Neural cell (in vitro differentiated cells): ENCODE results near the gene MAP4K4. TPM values are rescaled to one million over a fixed set of nuclear protein-coding genes. Genes with fewer than 3 reads are reported as not detected.

Source experiments
- H2AFZ ChIP-seq: fragments of 200-600, 300-800 bp; sonication (generic), shearing (Covaris generic); 2 replicates; pipeline ENCODE4 v1.6.0; 2014; ENCODE audit warnings: low read depth, mild to moderate bottlenecking, antibody characterized with exemption, low read length, moderate library complexity
- H3F3A ChIP-seq: fragments of 200-600 bp; shearing (Covaris generic); 2 replicates; pipeline ENCODE4 v1.6.1; 2016; ENCODE audit warnings: mild to moderate bottlenecking, moderate library complexity, mixed read lengths, antibody characterized with exemption, low read length; ENCODE audit not compliant: insufficient read depth, poor library complexity, severe bottlenecking
- H3K27ac ChIP-seq: fragments of 200-600, 300-800 bp; sonication (generic), shearing (Covaris generic); 2 replicates; pipeline ENCODE4 v1.5.1; 2014; ENCODE audit warnings: mild to moderate bottlenecking, low read length, moderate library complexity
- H3K27me3 ChIP-seq: fragments of 300-800, 200-600 bp; sonication (generic), shearing (Covaris generic); 2 replicates; pipeline ENCODE4 v1.6.0; 2014; ENCODE audit warnings: mild to moderate bottlenecking, low read depth, low read length, moderate library complexity; ENCODE audit not compliant: insufficient read depth
- H3K36me3 ChIP-seq: fragments of 300-800, 200-600 bp; sonication (generic), shearing (Covaris generic); 2 replicates; pipeline ENCODE4 v1.5.1; 2014; ENCODE audit warnings: mild to moderate bottlenecking, antibody characterized with exemption, low read length, moderate library complexity; ENCODE audit not compliant: insufficient read depth
- H3K4me2 ChIP-seq: fragments of 300-800, 200-600 bp; sonication (generic), shearing (Covaris generic); 2 replicates; pipeline ENCODE4 v1.6.0; 2014; ENCODE audit warnings: mild to moderate bottlenecking, low read length
- H3K4me3 ChIP-seq: fragments of 300-800, 200-600 bp; sonication (generic), shearing (Covaris generic); 2 replicates; pipeline ENCODE4 v1.5.1; 2014; ENCODE audit warnings: mild to moderate bottlenecking, low read length, moderate library complexity
- H3K79me2 ChIP-seq: fragments of 200-600 bp; shearing (Covaris generic); replicated peaks from 2 replicates; pipeline ENCODE4 v1.6.0; 2014; ENCODE audit warnings: mild to moderate bottlenecking, low read length, moderate library complexity; ENCODE audit not compliant: insufficient read depth
- H3K9ac ChIP-seq: fragments of 300-800, 200-600 bp; sonication (generic), shearing (Covaris generic); 2 replicates; pipeline ENCODE4 v1.6.1; 2016; ENCODE audit warnings: mild to moderate bottlenecking, low read length, mixed read lengths
- H3K9me2 ChIP-seq: fragments of 200-600 bp; shearing (Covaris generic); 2 replicates; pipeline ENCODE4 v1.6.1; 2016; ENCODE audit warnings: mild to moderate bottlenecking, low read length, mixed read lengths; ENCODE audit not compliant: insufficient read depth
- H3K9me3 ChIP-seq: fragments of 200-600, 300-800 bp; sonication (generic), shearing (Covaris generic); 2 replicates; pipeline ENCODE4 v1.6.1; 2016; ENCODE audit warnings: mild to moderate bottlenecking, mixed run types, low read length, moderate library complexity, mixed read lengths
- H4K20me1 ChIP-seq: fragments of 200-600 bp; shearing (Covaris generic); 2 replicates; pipeline ENCODE4 v1.6.1; 2016; ENCODE audit warnings: mild to moderate bottlenecking, mixed run types; ENCODE audit not compliant: insufficient read depth
- EP300 ChIP-seq: fragments of 450-650 bp; conservative IDR thresholded peaks from 2 replicates; pipeline ENCODE4 v1.6.1; 2014; ENCODE audit warnings: antibody characterized with exemption, mild to moderate bottlenecking, moderate library complexity; ENCODE audit not compliant: poor library complexity, severe bottlenecking
- EZH2 ChIP-seq: fragments of 200-600, 300-800 bp; shearing (Covaris generic), sonication (generic); IDR thresholded peaks from 2 replicates; pipeline ENCODE4 v1.6.1; 2014; ENCODE audit warnings: antibody characterized with exemption, low read length, borderline replicate concordance, mild to moderate bottlenecking; ENCODE audit not compliant: insufficient read depth, poor library complexity, severe bottlenecking
- MXI1 ChIP-seq: fragments of 450-650 bp; conservative IDR thresholded peaks from 2 replicates; pipeline ENCODE4 v1.6.1; 2014; ENCODE audit warnings: antibody characterized with exemption, mild to moderate bottlenecking; ENCODE audit not compliant: poor library complexity, severe bottlenecking
- POLR2AphosphoS5 ChIP-seq: IDR thresholded peaks from 2 replicates; pipeline ENCODE4 v1.6.1; 2012
- RAD21 ChIP-seq: fragments of 450-650 bp; conservative IDR thresholded peaks from 2 replicates; pipeline ENCODE4 v1.6.1; 2014; ENCODE audit warnings: antibody characterized with exemption, mild to moderate bottlenecking, moderate library complexity
- SMC3 ChIP-seq: fragments of 450-650 bp; conservative IDR thresholded peaks from 2 replicates; pipeline ENCODE4 v1.6.1; 2014; ENCODE audit warnings: antibody characterized with exemption, mild to moderate bottlenecking, moderate library complexity; ENCODE audit not compliant: poor library complexity
- TAF1 ChIP-seq: IDR thresholded peaks from 2 replicates; pipeline ENCODE4 v1.6.1; 2012; ENCODE audit warnings: low read depth
- polyA plus RNA-seq: library from polyadenylated mRNA; depleted of rRNA; stranded (reverse); fragments of >200 nt; gene quantifications from 2 replicates; pipeline ENCODE4 v1.2.3, GENCODE V29; 2014
- TF ChIP-seq, protein P1 (sequence below): IDR thresholded peaks from 2 replicates; pipeline ENCODE4 v1.6.1; 2012; ENCODE audit warnings: borderline replicate concordance
- TF ChIP-seq, protein P2 (sequence below): fragments of 450-650 bp; IDR thresholded peaks from 2 replicates; pipeline ENCODE4 v1.5.1; 2014; ENCODE audit warnings: antibody characterized with exemption, mild to moderate bottlenecking, moderate library complexity; ENCODE audit not compliant: poor library complexity, severe bottlenecking

MAP4K4 gene
- polyA plus RNA-seq, 1 donor from 2014 or later: 125 TPM

DNA sequence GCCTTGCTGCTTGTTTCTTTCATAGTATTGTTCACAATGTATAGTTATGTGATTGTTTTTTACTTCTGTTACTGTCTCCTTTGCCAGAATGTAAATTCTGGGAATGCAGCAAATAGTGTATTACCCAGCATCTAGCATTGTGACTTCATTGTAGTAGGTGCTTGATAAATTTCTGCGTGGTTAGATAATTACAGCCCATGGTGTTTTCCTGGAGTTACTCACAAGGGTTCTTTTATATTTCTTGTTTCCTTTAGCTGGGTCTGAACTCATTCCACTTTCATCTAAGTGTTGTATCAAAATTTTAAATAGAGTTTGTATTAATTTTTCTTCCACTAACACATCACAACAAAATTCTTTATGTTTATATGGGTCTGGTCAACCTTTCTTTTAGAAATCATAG lies 132.6 kb downstream of the MAP4K4 start:
- Histone ChIP-seq H3K9me2 (no peaks in the 10 kb centered on the region), H3K79me2 (peaks cover 8% of the 10 kb centered on the region), H3K9ac (no peak overlapping the region), H3K4me3 (no peak overlapping the region), H3F3A (peaks cover 6% of the 10 kb centered on the region), H3K27me3 (no peaks in the 10 kb centered on the region), H4K20me1 (no peaks in the 10 kb centered on the region), H3K9me3 (no peaks in the 10 kb centered on the region), H3K36me3 (peaks cover 8% of the 10 kb centered on the region), H3K4me2 (no peak overlapping the region), H2AFZ (no peak overlapping the region), H3K27ac (no peak overlapping the region)
- TF ChIP-seq EZH2 (no peak), TAF1 (no peak), EP300 (no peak), POLR2AphosphoS5 (no peak), MXI1 (no peak), RAD21 (no peak), SMC3 (no peak)
- TF ChIP-seq, protein P1, sequence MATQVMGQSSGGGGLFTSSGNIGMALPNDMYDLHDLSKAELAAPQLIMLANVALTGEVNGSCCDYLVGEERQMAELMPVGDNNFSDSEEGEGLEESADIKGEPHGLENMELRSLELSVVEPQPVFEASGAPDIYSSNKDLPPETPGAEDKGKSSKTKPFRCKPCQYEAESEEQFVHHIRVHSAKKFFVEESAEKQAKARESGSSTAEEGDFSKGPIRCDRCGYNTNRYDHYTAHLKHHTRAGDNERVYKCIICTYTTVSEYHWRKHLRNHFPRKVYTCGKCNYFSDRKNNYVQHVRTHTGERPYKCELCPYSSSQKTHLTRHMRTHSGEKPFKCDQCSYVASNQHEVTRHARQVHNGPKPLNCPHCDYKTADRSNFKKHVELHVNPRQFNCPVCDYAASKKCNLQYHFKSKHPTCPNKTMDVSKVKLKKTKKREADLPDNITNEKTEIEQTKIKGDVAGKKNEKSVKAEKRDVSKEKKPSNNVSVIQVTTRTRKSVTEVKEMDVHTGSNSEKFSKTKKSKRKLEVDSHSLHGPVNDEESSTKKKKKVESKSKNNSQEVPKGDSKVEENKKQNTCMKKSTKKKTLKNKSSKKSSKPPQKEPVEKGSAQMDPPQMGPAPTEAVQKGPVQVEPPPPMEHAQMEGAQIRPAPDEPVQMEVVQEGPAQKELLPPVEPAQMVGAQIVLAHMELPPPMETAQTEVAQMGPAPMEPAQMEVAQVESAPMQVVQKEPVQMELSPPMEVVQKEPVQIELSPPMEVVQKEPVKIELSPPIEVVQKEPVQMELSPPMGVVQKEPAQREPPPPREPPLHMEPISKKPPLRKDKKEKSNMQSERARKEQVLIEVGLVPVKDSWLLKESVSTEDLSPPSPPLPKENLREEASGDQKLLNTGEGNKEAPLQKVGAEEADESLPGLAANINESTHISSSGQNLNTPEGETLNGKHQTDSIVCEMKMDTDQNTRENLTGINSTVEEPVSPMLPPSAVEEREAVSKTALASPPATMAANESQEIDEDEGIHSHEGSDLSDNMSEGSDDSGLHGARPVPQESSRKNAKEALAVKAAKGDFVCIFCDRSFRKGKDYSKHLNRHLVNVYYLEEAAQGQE: no peak
- TF ChIP-seq, protein P2, sequence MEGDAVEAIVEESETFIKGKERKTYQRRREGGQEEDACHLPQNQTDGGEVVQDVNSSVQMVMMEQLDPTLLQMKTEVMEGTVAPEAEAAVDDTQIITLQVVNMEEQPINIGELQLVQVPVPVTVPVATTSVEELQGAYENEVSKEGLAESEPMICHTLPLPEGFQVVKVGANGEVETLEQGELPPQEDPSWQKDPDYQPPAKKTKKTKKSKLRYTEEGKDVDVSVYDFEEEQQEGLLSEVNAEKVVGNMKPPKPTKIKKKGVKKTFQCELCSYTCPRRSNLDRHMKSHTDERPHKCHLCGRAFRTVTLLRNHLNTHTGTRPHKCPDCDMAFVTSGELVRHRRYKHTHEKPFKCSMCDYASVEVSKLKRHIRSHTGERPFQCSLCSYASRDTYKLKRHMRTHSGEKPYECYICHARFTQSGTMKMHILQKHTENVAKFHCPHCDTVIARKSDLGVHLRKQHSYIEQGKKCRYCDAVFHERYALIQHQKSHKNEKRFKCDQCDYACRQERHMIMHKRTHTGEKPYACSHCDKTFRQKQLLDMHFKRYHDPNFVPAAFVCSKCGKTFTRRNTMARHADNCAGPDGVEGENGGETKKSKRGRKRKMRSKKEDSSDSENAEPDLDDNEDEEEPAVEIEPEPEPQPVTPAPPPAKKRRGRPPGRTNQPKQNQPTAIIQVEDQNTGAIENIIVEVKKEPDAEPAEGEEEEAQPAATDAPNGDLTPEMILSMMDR: no peak

DNA sequence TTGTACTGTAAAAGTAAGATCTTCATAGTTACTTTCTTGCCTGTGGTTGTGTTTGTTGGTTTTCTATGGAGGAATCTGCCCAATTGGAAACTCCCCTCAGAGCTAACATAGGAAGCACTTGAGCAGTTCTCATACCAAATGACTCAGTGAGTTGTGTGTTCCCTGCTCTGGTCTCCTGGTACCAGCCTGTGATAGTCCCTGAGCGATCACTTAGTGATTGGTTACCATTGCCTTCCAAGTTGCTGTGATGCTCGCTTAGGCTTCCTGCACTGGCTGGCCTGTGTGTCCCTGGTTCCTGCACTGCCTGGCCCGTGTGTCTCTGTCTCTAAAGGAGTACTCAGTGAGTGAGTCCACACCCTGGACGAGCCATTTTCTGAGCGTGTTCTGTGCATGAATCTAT lies 133.0 kb downstream of the MAP4K4 start:
- H3K27ac ChIP-seq: no peak overlapping the region
- H3K9me2 ChIP-seq: no peaks in the 10 kb centered on the region
- TF ChIP-seq EZH2 (no peak), EP300 (no peak), TAF1 (no peak), RAD21 (no peak), MXI1 (no peak), POLR2AphosphoS5 (no peak), SMC3 (no peak)
- TF ChIP-seq, protein P2: no peak
- TF ChIP-seq, protein P1: no peak
- peaks cover 6% of the 10 kb centered on the region for H3F3A ChIP-seq
- no peak overlapping the region for H3K4me2 ChIP-seq
- H3K9ac ChIP-seq: no peak overlapping the region
- H4K20me1 ChIP-seq: no peaks in the 10 kb centered on the region
- H3K4me3 ChIP-seq: no peak overlapping the region
- H2AFZ ChIP-seq: no peak overlapping the region
- no peaks in the 10 kb centered on the region for H3K9me3 ChIP-seq
- peaks cover 12% of the 10 kb centered on the region for H3K36me3 ChIP-seq
- H3K79me2 ChIP-seq: peaks cover 4% of the 10 kb centered on the region
- no peaks in the 10 kb centered on the region for H3K27me3 ChIP-seq
